IMR-90 (cell line): ENCODE results near the gene KCNJ6.

Source experiments
- MXI1 ChIP-seq: IDR thresholded peaks from 2 replicates; pipeline ENCODE4 v1.6.1; 2012; ENCODE audit warnings: low read depth, mild to moderate bottlenecking, low read length, moderate library complexity, borderline replicate concordance
- POLR2A ChIP-seq: IDR thresholded peaks from 2 replicates; pipeline ENCODE4 v1.6.1; 2012; ENCODE audit warnings: mild to moderate bottlenecking, low read depth, low read length
- TF ChIP-seq, protein P1 (sequence below): conservative IDR thresholded peaks from 2 replicates; pipeline ENCODE4 v1.5.1; 2012; ENCODE audit warnings: mild to moderate bottlenecking, low read depth, low read length, improper control_type of control experiment

DNA sequence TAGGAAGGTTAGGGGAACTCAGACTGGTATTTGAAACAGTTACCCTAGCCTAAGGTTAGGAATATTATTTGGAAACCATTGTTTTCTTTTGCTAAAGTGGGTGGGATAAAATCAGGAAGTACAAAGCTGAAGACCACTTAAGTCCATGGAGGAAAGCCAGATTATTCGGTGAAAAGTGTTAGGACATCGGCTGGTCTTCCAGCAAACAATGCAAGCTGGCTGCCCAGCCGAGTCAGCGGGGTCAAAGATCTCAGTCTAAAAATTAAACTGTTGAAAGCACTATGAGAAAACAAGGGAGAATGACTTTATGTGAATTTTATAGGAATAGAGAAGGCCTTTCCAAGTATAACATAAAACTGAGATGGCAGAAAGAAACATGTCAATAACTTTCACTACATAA lies 231.7 kb downstream of the KCNJ6 start:
- no peak for TF ChIP-seq MXI1
- TF ChIP-seq, protein P1, sequence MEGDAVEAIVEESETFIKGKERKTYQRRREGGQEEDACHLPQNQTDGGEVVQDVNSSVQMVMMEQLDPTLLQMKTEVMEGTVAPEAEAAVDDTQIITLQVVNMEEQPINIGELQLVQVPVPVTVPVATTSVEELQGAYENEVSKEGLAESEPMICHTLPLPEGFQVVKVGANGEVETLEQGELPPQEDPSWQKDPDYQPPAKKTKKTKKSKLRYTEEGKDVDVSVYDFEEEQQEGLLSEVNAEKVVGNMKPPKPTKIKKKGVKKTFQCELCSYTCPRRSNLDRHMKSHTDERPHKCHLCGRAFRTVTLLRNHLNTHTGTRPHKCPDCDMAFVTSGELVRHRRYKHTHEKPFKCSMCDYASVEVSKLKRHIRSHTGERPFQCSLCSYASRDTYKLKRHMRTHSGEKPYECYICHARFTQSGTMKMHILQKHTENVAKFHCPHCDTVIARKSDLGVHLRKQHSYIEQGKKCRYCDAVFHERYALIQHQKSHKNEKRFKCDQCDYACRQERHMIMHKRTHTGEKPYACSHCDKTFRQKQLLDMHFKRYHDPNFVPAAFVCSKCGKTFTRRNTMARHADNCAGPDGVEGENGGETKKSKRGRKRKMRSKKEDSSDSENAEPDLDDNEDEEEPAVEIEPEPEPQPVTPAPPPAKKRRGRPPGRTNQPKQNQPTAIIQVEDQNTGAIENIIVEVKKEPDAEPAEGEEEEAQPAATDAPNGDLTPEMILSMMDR, result no peak
- no peak for TF ChIP-seq POLR2A
